ENCODE measurements around the gene STOX2. TPM values are rescaled to one million over a fixed set of nuclear protein-coding genes. Genes with fewer than 3 reads are reported as not detected.

The STOX2 gene
- total RNA-seq, 1 donor from 2014 or later = not detected

DNA sequence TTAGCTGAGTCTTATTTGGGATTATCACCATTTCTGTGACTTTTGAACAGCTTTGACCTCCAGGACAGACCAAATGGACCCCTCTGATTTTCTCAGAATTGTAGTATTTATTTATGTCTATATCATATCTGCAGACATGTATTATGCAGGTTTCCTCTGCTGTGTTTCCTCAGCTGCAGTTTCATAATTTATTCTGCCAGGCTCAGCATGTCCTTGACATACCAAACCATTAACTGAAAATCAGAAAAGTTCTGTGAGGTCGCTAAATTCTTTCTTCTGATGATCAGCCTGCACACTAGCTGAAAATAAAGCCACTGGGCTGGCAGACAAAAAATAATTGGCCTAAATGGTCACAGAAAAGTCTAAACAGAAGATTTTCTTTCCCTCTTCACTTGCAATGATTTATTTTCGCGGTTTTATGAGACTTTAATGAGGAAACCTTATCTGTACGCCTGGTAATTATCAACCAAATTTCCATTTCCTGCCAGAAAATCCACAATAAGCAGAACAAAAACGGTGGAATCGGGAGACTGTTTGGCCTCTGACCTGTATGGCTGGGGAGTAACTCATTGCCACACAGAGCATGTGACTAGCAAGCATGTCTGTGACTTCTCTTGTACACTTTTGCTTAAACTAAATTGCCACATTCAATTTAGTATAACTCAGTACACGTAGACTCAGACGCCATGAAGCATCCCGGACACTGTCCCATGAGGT, 161.6 kb downstream of the STOX2 start:
- TF ChIP-seq, protein P1, sequence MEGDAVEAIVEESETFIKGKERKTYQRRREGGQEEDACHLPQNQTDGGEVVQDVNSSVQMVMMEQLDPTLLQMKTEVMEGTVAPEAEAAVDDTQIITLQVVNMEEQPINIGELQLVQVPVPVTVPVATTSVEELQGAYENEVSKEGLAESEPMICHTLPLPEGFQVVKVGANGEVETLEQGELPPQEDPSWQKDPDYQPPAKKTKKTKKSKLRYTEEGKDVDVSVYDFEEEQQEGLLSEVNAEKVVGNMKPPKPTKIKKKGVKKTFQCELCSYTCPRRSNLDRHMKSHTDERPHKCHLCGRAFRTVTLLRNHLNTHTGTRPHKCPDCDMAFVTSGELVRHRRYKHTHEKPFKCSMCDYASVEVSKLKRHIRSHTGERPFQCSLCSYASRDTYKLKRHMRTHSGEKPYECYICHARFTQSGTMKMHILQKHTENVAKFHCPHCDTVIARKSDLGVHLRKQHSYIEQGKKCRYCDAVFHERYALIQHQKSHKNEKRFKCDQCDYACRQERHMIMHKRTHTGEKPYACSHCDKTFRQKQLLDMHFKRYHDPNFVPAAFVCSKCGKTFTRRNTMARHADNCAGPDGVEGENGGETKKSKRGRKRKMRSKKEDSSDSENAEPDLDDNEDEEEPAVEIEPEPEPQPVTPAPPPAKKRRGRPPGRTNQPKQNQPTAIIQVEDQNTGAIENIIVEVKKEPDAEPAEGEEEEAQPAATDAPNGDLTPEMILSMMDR (IDR thresholded peaks at IDR 0.05) = no peak
- DNase-seq (no peak), ATAC-seq (ENCODE audit: low read depth) (no peak)
- no peak overlapping the region for H3K4me3 Mint-ChIP-seq
- H3K27ac Mint-ChIP-seq = no peak overlapping the region
- peaks cover 5% of the 10 kb centered on the region for H3K27me3 Mint-ChIP-seq
- H3K9me3 Mint-ChIP-seq = peaks cover 3% of the 10 kb centered on the region
- ChIA-PET POLR2A (no interaction called here), CTCF (no interaction called here)
- intact Hi-C loops (cut with micrococcal nuclease) = no loop called here
- H3K4me1 Mint-ChIP-seq = no peaks in the 10 kb centered on the region
- no peaks in the 10 kb centered on the region for H3K36me3 Mint-ChIP-seq (ENCODE audit: low read depth)

DNA sequence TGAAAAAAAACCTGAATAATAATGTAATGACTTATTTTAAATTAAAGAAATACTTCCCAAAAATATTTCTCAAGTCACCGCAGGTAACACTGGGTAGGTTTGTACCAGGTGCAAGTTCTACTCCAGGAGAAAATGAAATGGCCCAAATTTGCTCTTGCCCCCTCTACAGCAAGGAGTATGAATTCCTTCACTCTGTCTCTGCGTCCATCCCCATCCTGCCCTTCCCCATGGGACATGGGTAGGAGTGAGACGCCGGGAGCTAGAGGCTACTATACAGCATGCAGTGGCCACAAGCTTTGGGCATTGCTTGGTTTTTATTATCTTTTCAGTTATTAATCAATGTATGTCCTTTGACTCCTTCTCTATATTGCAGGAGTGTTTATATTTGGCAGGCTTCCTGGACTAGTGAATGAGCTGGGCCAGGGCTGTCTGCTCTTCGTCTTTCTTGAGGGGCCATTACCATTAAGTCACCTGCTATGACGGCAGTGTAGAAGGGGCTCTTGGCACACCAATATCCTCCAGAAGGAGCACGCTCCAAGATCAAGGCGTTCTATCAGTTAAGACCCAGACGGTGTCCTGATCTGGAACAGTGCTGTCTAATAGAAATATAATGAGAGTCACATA, 162.9 kb downstream of the STOX2 start:
- TF ChIP-seq, protein P1 (IDR thresholded peaks at IDR 0.05) = no peak
- Mint-ChIP-seq H3K9me3 (peaks cover 13% of the 10 kb centered on the region), H3K4me1 (no peaks in the 10 kb centered on the region), H3K4me3 (no peak overlapping the region), H3K27me3 (peaks cover 5% of the 10 kb centered on the region), H3K36me3 (ENCODE audit: low read depth) (no peaks in the 10 kb centered on the region), H3K27ac (no peak overlapping the region)
- ChIA-PET CTCF (no interaction called here), POLR2A (no interaction called here)
- ATAC-seq (ENCODE audit: low read depth) (no peak), DNase-seq (no peak)
- intact Hi-C loops (cut with micrococcal nuclease) = no loop called here

Other genes with a start within 250 kb of the STOX2 start
- gene RWDD4, start 246.1 kb upstream of the STOX2 start, total RNA-seq = 14.6 and 15.4 TPM in 2 replicates
- gene TRAPPC11, start 246.0 kb upstream of the STOX2 start, total RNA-seq = 42.9 and 45.2 TPM in 2 replicates